SK-N-SH (cell line): ENCODE measurements around the gene SNAI3. TPM values are rescaled to one million over a fixed set of nuclear protein-coding genes. Genes with fewer than 3 reads are reported as not detected.
A peak's percentile ranks its signal among the peaks of the same experiment; 100 is the strongest.

Experiments
- CTCF ChIA-PET: fragments of 300-600, 350-600 bp; formaldehyde crosslinking; extraction: SDS; loops from one replicate; lab custom pipeline; 2021; lab: Yijun Ruan, JAX
- POLR2A ChIA-PET: fragments of 350-600 bp; sonication (Branson Sonifier 250); formaldehyde crosslinking; extraction: SDS; loops from one replicate; lab custom pipeline; 2020; ENCODE audit warnings: antibody characterized with exemption, inconsistent platforms; lab: Yijun Ruan, JAX
- DNase-seq: peaks from one replicate; pipeline ENCODE4 v3.0.0; 2012
- H2AFZ ChIP-seq: fragments of 200-600 bp; sonication (generic); 2 replicates; pipeline ENCODE4 v1.8.1; 2016; ENCODE audit warnings: antibody characterized with exemption, mild to moderate bottlenecking, low read depth
- H3F3A ChIP-seq: fragments of 200-600 bp; sonication (generic); replicated peaks from 2 replicates; pipeline ENCODE3; 2016; ENCODE audit warnings: antibody characterized with exemption, mild to moderate bottlenecking; ENCODE audit not compliant: insufficient read depth
- H3K27ac ChIP-seq, 2 experiments: fragments of 200-500 bp in 1 of 2; fragments of 200-600 bp in 1 of 2; sonication (Bioruptor generic) in 1 of 2; sonication (generic), shearing (Covaris generic) in 1 of 2; 2 replicates each; pipeline versions ENCODE4 v1.5.1 to v1.6.1; 2014 to 2016; ENCODE audit warnings: low read depth in 2 of 2, inconsistent platforms in 1 of 2, low read length in 1 of 2, mild to moderate bottlenecking in 1 of 2, mixed read lengths in 1 of 2
- H3K27me3 ChIP-seq: fragments of 200-600 bp; sonication (generic), shearing (Covaris generic); 2 replicates; pipeline ENCODE4 v1.6.1; 2016; ENCODE audit warnings: mixed run types; ENCODE audit not compliant: insufficient read depth
- H3K36me3 ChIP-seq, 2 experiments: fragments of 200-500 bp in 1 of 2; fragments of 200-600 bp in 1 of 2; sonication (Bioruptor generic) in 1 of 2; sonication (generic) in 1 of 2; replicated peaks in 1 of 2; 2 replicates each; pipeline versions ENCODE3 to v1.5.1; 2014 to 2016; ENCODE audit warnings: low read length in 1 of 2, mild to moderate bottlenecking in 1 of 2; ENCODE audit not compliant: insufficient read depth in 2 of 2, control insufficient read depth in 1 of 2
- H3K4me1 ChIP-seq, 2 experiments: fragments of 200-500 bp in 1 of 2; fragments of 200-600 bp in 1 of 2; sonication (Bioruptor generic) in 1 of 2; sonication (generic), shearing (Covaris generic) in 1 of 2; 2 replicates each; pipeline versions ENCODE4 v1.5.1 to v1.6.1; 2014 to 2016; ENCODE audit warnings: low read depth in 1 of 2, low read length in 1 of 2, mixed run types in 1 of 2; ENCODE audit not compliant: insufficient read depth in 2 of 2, control insufficient read depth in 1 of 2
- H3K4me2 ChIP-seq: fragments of 200-600 bp; sonication (generic), shearing (Covaris generic); 2 replicates; pipeline ENCODE4 v1.6.1; 2017; ENCODE audit warnings: mixed run types
- H3K4me3 ChIP-seq, 2 experiments: fragments of 200-500 bp in 1 of 2; fragments of 200-600 bp in 1 of 2; sonication (Bioruptor generic) in 1 of 2; sonication (generic), shearing (Covaris generic) in 1 of 2; 2 replicates each; pipeline versions ENCODE4 v1.5.1 to v1.8.1; 2014 to 2016; ENCODE audit warnings: low read depth in 2 of 2, inconsistent platforms in 1 of 2, low read length in 1 of 2, mild to moderate bottlenecking in 1 of 2, mixed read lengths in 1 of 2, moderate library complexity in 1 of 2
- H3K79me2 ChIP-seq: fragments of 200-600 bp; sonication (generic); 2 replicates; pipeline ENCODE4 v1.8.1; 2017; ENCODE audit warnings: mild to moderate bottlenecking; ENCODE audit not compliant: insufficient read depth
- H3K9ac ChIP-seq: fragments of 200-600 bp; sonication (generic); 2 replicates; pipeline ENCODE4 v1.6.1; 2017; ENCODE audit warnings: mixed run types
- H3K9me2 ChIP-seq: fragments of 200-600 bp; sonication (generic); 2 replicates; pipeline ENCODE4 v1.6.1; 2017; ENCODE audit warnings: mixed run types
- H3K9me3 ChIP-seq: fragments of 200-600 bp; sonication (generic); 2 replicates; pipeline ENCODE4 v1.6.1; 2017; ENCODE audit warnings: mixed run types, mild to moderate bottlenecking, moderate library complexity
- H4K20me1 ChIP-seq: fragments of 200-600 bp; sonication (generic); 2 replicates; pipeline ENCODE4 v1.6.1; 2017; ENCODE audit warnings: mild to moderate bottlenecking, mixed run types; ENCODE audit not compliant: insufficient read depth
- EP300 ChIP-seq, 2 experiments: IDR thresholded peaks; 2 replicates each; pipeline versions ENCODE4 v1.4.0 to v1.6.1; 2012; ENCODE audit warnings: borderline replicate concordance in 1 of 2, low read depth in 1 of 2, low read length in 1 of 2
- FOXM1 ChIP-seq: IDR thresholded peaks from 2 replicates; pipeline ENCODE4 v1.4.0; 2012; ENCODE audit warnings: low read depth, mild to moderate bottlenecking
- GABPA ChIP-seq: IDR thresholded peaks from 2 replicates; pipeline ENCODE4 v1.4.0; 2012; ENCODE audit warnings: low read depth, mild to moderate bottlenecking
- MAX ChIP-seq: IDR thresholded peaks from 2 replicates; pipeline ENCODE4 v1.4.0; 2012; ENCODE audit warnings: low read depth
- MEF2A ChIP-seq: IDR thresholded peaks from 2 replicates; pipeline ENCODE4 v1.4.0; 2012; ENCODE audit warnings: low read depth, borderline replicate concordance
- MXI1 ChIP-seq: IDR thresholded peaks from 2 replicates; pipeline ENCODE4 v1.6.1; 2012; ENCODE audit warnings: mild to moderate bottlenecking, low read depth, low read length, improper control_type of control experiment
- POLR2AphosphoS5 ChIP-seq: IDR thresholded peaks from 2 replicates; pipeline ENCODE4 v1.6.1; 2012; ENCODE audit warnings: low read depth, low read length
- RAD21 ChIP-seq: IDR thresholded peaks from 2 replicates; pipeline ENCODE4 v1.6.1; 2012; ENCODE audit warnings: mild to moderate bottlenecking, low read length
- RCOR1 ChIP-seq: fragments of 150-350 bp; IDR thresholded peaks from 2 replicates; pipeline ENCODE4 v1.6.1; 2017; ENCODE audit warnings: antibody characterized with exemption, low read length
- RFX5 ChIP-seq: IDR thresholded peaks from 2 replicates; pipeline ENCODE4 v1.6.1; 2012; ENCODE audit warnings: mild to moderate bottlenecking, improper control_type of control experiment, low read length
- RXRA ChIP-seq: IDR thresholded peaks from 2 replicates; pipeline ENCODE4 v1.4.0; 2012; ENCODE audit warnings: low read depth, mild to moderate bottlenecking, borderline replicate concordance
- SMC3 ChIP-seq: IDR thresholded peaks from 2 replicates; pipeline ENCODE4 v1.6.1; 2012; ENCODE audit warnings: low read depth, low read length, improper control_type of control experiment
- USF1 ChIP-seq: IDR thresholded peaks from 2 replicates; pipeline ENCODE4 v1.4.0; 2012; ENCODE audit warnings: low read depth, borderline replicate concordance
- WGBS: methylation state at CpG from one replicate; pipeline ENCODE4 v1.1.6; 2017; ENCODE audit warnings: low lambda C conversion rate; 5-methylcytosine and 5-hydroxymethylcytosine counted together
- polyA plus RNA-seq, 3 experiments: library from polyadenylated mRNA; depleted of rRNA; stranded (reverse); fragments of >200 nt; gene quantifications; 2 replicates each; pipeline ENCODE4 v1.2.3, GENCODE V29; 2012
- TF ChIP-seq, protein P1 (sequence below): IDR thresholded peaks from 2 replicates; pipeline ENCODE4 v1.6.1; 2012; ENCODE audit warnings: mild to moderate bottlenecking, low read depth, low read length, moderate library complexity

SNAI3 gene
- polyA plus RNA-seq, 1 of the 3 experiments (the other 2 are of a cell fraction), result 0.03 TPM

- WGBS, result 96% methylated on average over 5 of the region's 31 CpGs
- H3K9ac ChIP-seq, result no peak overlapping the region
- TF ChIP-seq RXRA (no peak), GABPA (no peak), RCOR1 (no peak), MAX (no peak), EP300 (IDR thresholded peaks at IDR 0.05; ENCODE audit: borderline replicate concordance in 1 of 2, low read depth in 1 of 2, low read length in 1 of 2) (no peak), USF1 (no peak), MEF2A (no peak), FOXM1 (no peak)
- TF ChIP-seq, all 33 proteins: peak for 0
- ChIA-PET POLR2A (no interaction called here), CTCF (interaction anchor here (0.8 to 5.0 kb wide), 2 partner anchors 11 to 13 kb away, joined by 3 to 28 read pairs; no protein-coding TSS in a partner anchor)
- Histone ChIP-seq H3K27me3 (no peaks in the 10 kb centered on the region), H3K36me3 (peaks cover 5 to 60% of the 10 kb centered on the region in 2 experiments), H3K4me3 (no peak overlapping the region), H2AFZ (no peak overlapping the region), H3K9me2 (no peaks in the 10 kb centered on the region), H3K27ac (no peak overlapping the region), H4K20me1 (0 out of 2 replicates have a peak, but pooled peaks cover 2% of the 10 kb centered on the region), H3K9me3 (no peaks in the 10 kb centered on the region), H3K4me1 (peaks cover 0 to 37% of the 10 kb centered on the region in 2 experiments; a peak in 1 of 4 replicates), H3K4me2 (no peak overlapping the region), H3F3A (no peaks in the 10 kb centered on the region), H3K79me2 (peaks cover 3% of the 10 kb centered on the region; the same call in 1 of the 2 replicates)
- DNase-seq, result peak; percentile 62
Measured at GRCh38 chr16:88724855-88725555, 38.7 kb upstream of the SNAI3 start.

- CTCF ChIA-PET, result interaction anchor here (1.1 to 5.0 kb wide), 3 partner anchors 12 to 39 kb away, joined by 3 to 28 read pairs (median 3); no protein-coding TSS in a partner anchor
- TF ChIP-seq RFX5 (no peak), RXRA (no peak), MEF2A (no peak), RAD21 (no peak), MXI1 (no peak), POLR2AphosphoS5 (no peak), SMC3 (no peak)
- TF ChIP-seq, protein P1, sequence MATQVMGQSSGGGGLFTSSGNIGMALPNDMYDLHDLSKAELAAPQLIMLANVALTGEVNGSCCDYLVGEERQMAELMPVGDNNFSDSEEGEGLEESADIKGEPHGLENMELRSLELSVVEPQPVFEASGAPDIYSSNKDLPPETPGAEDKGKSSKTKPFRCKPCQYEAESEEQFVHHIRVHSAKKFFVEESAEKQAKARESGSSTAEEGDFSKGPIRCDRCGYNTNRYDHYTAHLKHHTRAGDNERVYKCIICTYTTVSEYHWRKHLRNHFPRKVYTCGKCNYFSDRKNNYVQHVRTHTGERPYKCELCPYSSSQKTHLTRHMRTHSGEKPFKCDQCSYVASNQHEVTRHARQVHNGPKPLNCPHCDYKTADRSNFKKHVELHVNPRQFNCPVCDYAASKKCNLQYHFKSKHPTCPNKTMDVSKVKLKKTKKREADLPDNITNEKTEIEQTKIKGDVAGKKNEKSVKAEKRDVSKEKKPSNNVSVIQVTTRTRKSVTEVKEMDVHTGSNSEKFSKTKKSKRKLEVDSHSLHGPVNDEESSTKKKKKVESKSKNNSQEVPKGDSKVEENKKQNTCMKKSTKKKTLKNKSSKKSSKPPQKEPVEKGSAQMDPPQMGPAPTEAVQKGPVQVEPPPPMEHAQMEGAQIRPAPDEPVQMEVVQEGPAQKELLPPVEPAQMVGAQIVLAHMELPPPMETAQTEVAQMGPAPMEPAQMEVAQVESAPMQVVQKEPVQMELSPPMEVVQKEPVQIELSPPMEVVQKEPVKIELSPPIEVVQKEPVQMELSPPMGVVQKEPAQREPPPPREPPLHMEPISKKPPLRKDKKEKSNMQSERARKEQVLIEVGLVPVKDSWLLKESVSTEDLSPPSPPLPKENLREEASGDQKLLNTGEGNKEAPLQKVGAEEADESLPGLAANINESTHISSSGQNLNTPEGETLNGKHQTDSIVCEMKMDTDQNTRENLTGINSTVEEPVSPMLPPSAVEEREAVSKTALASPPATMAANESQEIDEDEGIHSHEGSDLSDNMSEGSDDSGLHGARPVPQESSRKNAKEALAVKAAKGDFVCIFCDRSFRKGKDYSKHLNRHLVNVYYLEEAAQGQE, result no peak
- H3K27ac ChIP-seq, result no peak overlapping the region
Measured at GRCh38 chr16:88723911-88724310, 37.6 kb upstream of the SNAI3 start.

More at GRCh38 chr16:88723911-88724310, 37.6 kb upstream of the SNAI3 start:
- Histone ChIP-seq H3F3A (no peaks in the 10 kb centered on the region), H3K9me2 (no peaks in the 10 kb centered on the region), H3K9me3 (no peaks in the 10 kb centered on the region), H3K4me1 (peaks cover 0 to 34% of the 10 kb centered on the region in 2 experiments; a peak in 1 of 4 replicates), H3K36me3 (peaks cover 5 to 65% of the 10 kb centered on the region in 2 experiments), H4K20me1 (no peaks in the 10 kb centered on the region), H3K4me3 (no peak overlapping the region), H3K27me3 (no peaks in the 10 kb centered on the region), H2AFZ (no peak overlapping the region), H3K9ac (no peak overlapping the region), H3K4me2 (no peak overlapping the region), H3K79me2 (no peaks in the 10 kb centered on the region)
- WGBS, result 94% methylated on average over 15 of the region's 17 CpGs
- POLR2A ChIA-PET, result no interaction called here
- no peak for DNase-seq
